Neutrophil (primary cell): Measurements from ENCODE around the gene GPR4.
A peak's percentile ranks its signal among the peaks of the same experiment; 100 is the strongest.

Experiments
- H3K27ac ChIP-seq: fragments of 200-600 bp; sonication (generic); 2 replicates; pipeline ENCODE4 v1.5.1; 2016; ENCODE audit warnings: mild to moderate bottlenecking, moderate library complexity
- H3K27me3 ChIP-seq: fragments of 200-600 bp; sonication (generic); 2 replicates; pipeline ENCODE4 v1.6.0; 2016; ENCODE audit warnings: mild to moderate bottlenecking
- H3K36me3 ChIP-seq: fragments of 200-600 bp; sonication (generic); 2 replicates; pipeline ENCODE4 v1.5.1; 2017
- H3K4me1 ChIP-seq, 2 experiments: fragments of 200-600 bp in 1 of 2; sonication (generic) in 1 of 2; 1 replicate in 1 of 2; 2 replicates in 1 of 2; pipeline versions ENCODE4 v1.5.1 to v1.6.1; 2013 to 2016; ENCODE audit warnings: low read depth in 1 of 2, low read length in 1 of 2, mild to moderate bottlenecking in 1 of 2, moderate library complexity in 1 of 2; ENCODE audit not compliant: control insufficient read depth in 1 of 2, insufficient read depth in 1 of 2
- H3K4me3 ChIP-seq, 2 experiments: fragments of 200-600 bp in 1 of 2; sonication (generic) in 1 of 2; 1 replicate in 1 of 2; 2 replicates in 1 of 2; pipeline ENCODE4 v1.5.1; 2013 to 2016; ENCODE audit warnings: low read depth in 1 of 2, low read length in 1 of 2, mild to moderate bottlenecking in 1 of 2, moderate library complexity in 1 of 2
- H3K9me3 ChIP-seq: fragments of 200-600 bp; sonication (generic); 2 replicates; pipeline ENCODE4 v1.5.1; 2016
- CTCF ChIP-seq: fragments of 200-600 bp; sonication (generic); IDR thresholded peaks from 2 replicates; pipeline ENCODE4 v1.5.1; 2016; ENCODE audit warnings: antibody characterized with exemption

GPR4 gene

GRCh38 chr19:45607071-45608029 lies 5.3 kb upstream of the GPR4 start:
- Histone ChIP-seq H3K27ac (no peak overlapping the region), H3K9me3 (no peaks in the 10 kb centered on the region), H3K36me3 (peaks cover 33% of the 10 kb centered on the region), H3K4me1 (peaks cover 6 to 11% of the 10 kb centered on the region in 2 experiments), H3K27me3 (peaks cover 34% of the 10 kb centered on the region), H3K4me3 (no peak overlapping the region)
- TF ChIP-seq CTCF: peak; percentile 83

GRCh38 chr19:45601115-45601514 lies 897 bp downstream of the GPR4 start:
- no peak for TF ChIP-seq CTCF
- H3K27me3 ChIP-seq: peaks cover 57% of the 10 kb centered on the region
- no peaks in the 10 kb centered on the region for H3K9me3 ChIP-seq
- no peaks in the 10 kb centered on the region for H3K36me3 ChIP-seq
- no peak overlapping the region for H3K27ac ChIP-seq
- no peak overlapping the region for H3K4me3 ChIP-seq
- peaks cover 54 to 55% of the 10 kb centered on the region in 2 experiments for H3K4me1 ChIP-seq

GRCh38 chr19:45600340-45600885 lies 1.6 kb downstream of the GPR4 start:
- peaks cover 54% of the 10 kb centered on the region for H3K27me3 ChIP-seq
- no peak for TF ChIP-seq CTCF
- H3K4me1 ChIP-seq: peaks cover 54 to 62% of the 10 kb centered on the region in 2 experiments
- H3K4me3 ChIP-seq: no peak overlapping the region
- no peaks in the 10 kb centered on the region for H3K36me3 ChIP-seq
- H3K9me3 ChIP-seq: no peaks in the 10 kb centered on the region
- peak overlapping the region; percentile 82 for H3K27ac ChIP-seq

GRCh38 chr19:45599286-45599685 lies 2.7 kb downstream of the GPR4 start:
- H3K4me3 ChIP-seq: peak overlapping the region in 1 of 2 experiments; percentile 50
- TF ChIP-seq CTCF: no peak
- peak overlapping the region; percentile 82 for H3K27ac ChIP-seq
- H3K9me3 ChIP-seq: no peaks in the 10 kb centered on the region
- peaks cover 54 to 63% of the 10 kb centered on the region in 2 experiments for H3K4me1 ChIP-seq
- peaks cover 42% of the 10 kb centered on the region for H3K27me3 ChIP-seq
- no peaks in the 10 kb centered on the region for H3K36me3 ChIP-seq

- peak overlapping the region; percentile 82 for H3K27ac ChIP-seq
- peaks cover 34% of the 10 kb centered on the region for H3K27me3 ChIP-seq
- H3K36me3 ChIP-seq: no peaks in the 10 kb centered on the region
- peaks cover 56 to 66% of the 10 kb centered on the region in 2 experiments for H3K4me1 ChIP-seq
- no peaks in the 10 kb centered on the region for H3K9me3 ChIP-seq
- no peak for TF ChIP-seq CTCF
- H3K4me3 ChIP-seq: peak overlapping the region; percentile 48 to 50
Measured at GRCh38 chr19:45598267-45599001, 3.6 kb downstream of the GPR4 start.
